Memory B cell (primary cell): ENCODE measurements around the gene ABHD16A.
A peak's percentile ranks its signal among the peaks of the same experiment; 100 is the strongest.

ENCODE experiments used
- ATAC-seq: fragments of 150-1000 bp; cut with Tn5 transposase; 2 replicates; pipeline ENCODE4 v1.10.0; 2021; ENCODE audit warnings: low read depth, mild to moderate bottlenecking, moderate library complexity
- DNase-seq, 2 donors: peaks; one replicate each; pipeline ENCODE4 v3.0.0; 2022; ENCODE audit warnings: low spot score in 2 of 2
- H3K27ac Mint-ChIP-seq: one replicate; pipeline ENCODE4 v1.8.0; 2022; ENCODE audit warnings: mild to moderate bottlenecking, moderate library complexity, mixed read lengths
- H3K27me3 Mint-ChIP-seq: one replicate; pipeline ENCODE4 v1.8.0; 2022; ENCODE audit warnings: mixed read lengths
- H3K36me3 Mint-ChIP-seq: one replicate; pipeline ENCODE4 v1.8.0; 2022; ENCODE audit warnings: mild to moderate bottlenecking, mixed read lengths
- H3K4me1 Mint-ChIP-seq: one replicate; pipeline ENCODE4 v1.8.0; 2022; ENCODE audit warnings: mixed read lengths
- H3K4me3 Mint-ChIP-seq: one replicate; pipeline ENCODE4 v1.8.0; 2022; ENCODE audit warnings: mild to moderate bottlenecking, moderate library complexity, mixed read lengths
- H3K9me3 Mint-ChIP-seq: one replicate; pipeline ENCODE4 v1.8.0; 2022; ENCODE audit warnings: mixed read lengths

ABHD16A gene

DNA sequence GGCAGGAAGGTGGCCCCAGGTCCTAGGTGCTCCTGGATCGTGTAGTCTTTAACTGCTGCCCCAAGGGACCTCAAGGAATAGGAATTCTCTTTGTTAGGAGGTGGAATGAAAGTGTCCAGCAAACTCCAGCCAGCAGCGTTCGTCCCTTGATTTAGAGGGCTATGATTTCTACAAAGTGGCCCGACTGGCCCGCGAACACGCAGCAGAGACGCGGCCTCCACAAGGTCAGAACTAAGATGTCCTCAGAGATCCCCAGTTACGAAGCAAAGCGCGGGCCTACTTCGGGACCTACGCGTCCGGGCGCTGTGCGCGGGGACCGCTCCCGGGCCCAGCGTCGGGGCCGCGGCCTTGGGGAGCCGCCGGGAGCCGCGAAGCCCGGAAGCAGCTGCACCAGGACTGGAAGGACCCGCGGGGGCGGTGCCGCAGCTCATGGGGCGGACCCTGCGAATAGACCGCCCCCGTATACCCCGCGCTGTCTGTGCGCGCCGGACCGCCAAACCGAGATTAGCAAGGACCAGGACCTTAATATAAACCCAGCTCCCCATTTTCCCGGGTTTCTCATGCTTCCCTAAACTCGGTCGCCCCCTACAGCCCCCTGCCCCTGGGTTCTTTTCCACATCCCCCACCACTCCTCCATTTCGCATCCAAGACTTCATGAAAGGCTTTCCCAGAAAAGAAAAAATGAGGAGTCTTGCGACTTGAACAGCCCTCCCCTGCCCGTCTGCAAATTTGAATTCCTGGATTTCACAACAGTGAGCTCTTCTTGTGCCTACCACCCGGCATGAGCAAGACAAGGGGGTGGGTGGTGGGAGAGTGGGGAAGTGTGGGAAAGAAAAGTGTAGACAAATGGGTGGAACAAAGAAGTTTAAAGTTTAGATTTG, 42.5 kb downstream of the ABHD16A start, which contains the start of gene C6orf47:
Gene C6orf47, minus strand, starts transcription at position 398 of the 881 bp plus-strand sequence. CDS start 831 bp downstream, outside the sequence.
- ATAC-seq (peak; percentile 59), DNase-seq (peak; percentile 43 to 69)
- Mint-ChIP-seq H3K27ac (peak within 1 kb of the TSS; percentile 87), H3K4me3 (peak within 1 kb of the TSS; percentile 94), H3K9me3 (no peaks in the 10 kb centered on the region), H3K36me3 (peaks cover 21% of the 10 kb centered on the region), H3K4me1 (peaks cover 69% of the 10 kb centered on the region), H3K27me3 (no peaks in the 10 kb centered on the region)

DNA sequence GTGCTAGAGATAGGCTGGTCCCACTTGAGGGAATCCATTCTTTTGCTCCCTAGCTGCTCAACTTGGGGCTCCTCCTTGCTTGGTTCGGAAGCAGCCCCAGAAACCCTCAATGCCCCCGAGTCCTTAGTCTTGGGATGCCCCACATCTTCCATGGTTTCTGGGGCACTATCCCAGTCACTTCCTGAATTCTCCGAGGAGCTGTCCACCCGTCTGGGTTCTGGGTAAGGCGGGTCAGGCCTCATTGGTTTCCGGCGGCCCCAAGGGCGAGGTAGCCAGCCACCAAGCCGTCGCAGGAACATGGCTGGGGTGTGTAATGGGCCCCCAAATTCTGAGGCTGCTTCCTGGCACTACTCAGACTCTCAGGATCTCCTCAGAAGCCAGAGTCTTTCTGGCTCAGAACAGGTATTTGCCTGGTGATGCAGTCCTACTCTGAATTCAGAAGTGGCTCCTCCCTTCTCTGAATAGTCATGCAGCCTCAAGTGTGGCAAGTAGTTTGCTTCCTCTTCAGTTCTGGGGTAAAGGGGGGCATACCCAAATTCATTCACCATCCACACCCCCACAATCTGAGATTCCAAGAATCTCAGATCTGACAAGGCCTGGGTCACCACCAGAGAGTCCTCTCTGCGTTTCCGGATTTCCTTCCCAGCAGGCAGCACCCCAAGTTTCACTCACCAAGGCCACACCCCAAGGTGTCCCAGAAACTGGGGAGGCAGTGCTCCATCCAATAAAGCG, 43.3 kb downstream of the ABHD16A start:
- H3K27me3 Mint-ChIP-seq: no peaks in the 10 kb centered on the region
- peak overlapping the region; percentile 94 for H3K4me3 Mint-ChIP-seq
- peaks cover 69% of the 10 kb centered on the region for H3K4me1 Mint-ChIP-seq
- DNase-seq (no peak), ATAC-seq (peak; percentile 62)
- peak overlapping the region; percentile 87 for H3K27ac Mint-ChIP-seq
- no peaks in the 10 kb centered on the region for H3K9me3 Mint-ChIP-seq
- peaks cover 23% of the 10 kb centered on the region for H3K36me3 Mint-ChIP-seq

DNA sequence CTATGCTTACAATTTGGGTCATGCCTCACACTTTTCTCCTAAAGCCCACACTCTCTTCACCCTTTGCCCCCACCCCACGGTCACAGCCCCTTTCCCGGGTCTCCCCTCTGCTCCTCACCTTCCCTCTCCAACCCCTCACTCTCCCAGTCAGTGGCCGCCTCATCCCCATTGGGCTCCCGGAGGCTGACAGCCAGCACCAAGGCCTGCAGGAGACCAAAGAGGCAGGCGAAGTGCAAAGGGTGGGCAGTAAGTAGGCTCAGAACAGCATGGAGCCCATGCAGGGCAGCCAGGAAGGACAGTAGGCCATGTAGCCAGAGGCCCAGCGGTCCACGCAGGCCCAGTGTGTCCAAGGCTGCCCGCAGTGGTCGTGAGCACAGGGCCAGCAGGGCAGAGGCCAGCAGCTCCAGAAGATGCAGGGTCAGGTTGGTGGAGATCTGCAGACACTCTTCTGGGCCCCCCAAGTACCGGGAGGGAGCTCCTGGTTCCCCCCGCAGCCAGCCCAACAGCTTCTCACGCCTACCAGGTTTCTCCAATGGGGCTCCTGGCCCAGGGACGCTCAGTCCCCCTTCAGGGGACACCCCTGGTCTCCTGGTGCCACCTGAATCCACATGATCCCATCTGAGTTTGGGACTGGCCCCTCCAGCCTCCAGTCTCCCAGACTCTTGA, 44.0 kb downstream of the ABHD16A start:
- Mint-ChIP-seq H3K27me3 (no peaks in the 10 kb centered on the region), H3K4me3 (peak overlapping the region; percentile 94), H3K27ac (peak overlapping the region; percentile 87), H3K36me3 (peaks cover 20% of the 10 kb centered on the region), H3K4me1 (peaks cover 62% of the 10 kb centered on the region), H3K9me3 (no peaks in the 10 kb centered on the region)
- DNase-seq (no peak), ATAC-seq (no peak)

DNA sequence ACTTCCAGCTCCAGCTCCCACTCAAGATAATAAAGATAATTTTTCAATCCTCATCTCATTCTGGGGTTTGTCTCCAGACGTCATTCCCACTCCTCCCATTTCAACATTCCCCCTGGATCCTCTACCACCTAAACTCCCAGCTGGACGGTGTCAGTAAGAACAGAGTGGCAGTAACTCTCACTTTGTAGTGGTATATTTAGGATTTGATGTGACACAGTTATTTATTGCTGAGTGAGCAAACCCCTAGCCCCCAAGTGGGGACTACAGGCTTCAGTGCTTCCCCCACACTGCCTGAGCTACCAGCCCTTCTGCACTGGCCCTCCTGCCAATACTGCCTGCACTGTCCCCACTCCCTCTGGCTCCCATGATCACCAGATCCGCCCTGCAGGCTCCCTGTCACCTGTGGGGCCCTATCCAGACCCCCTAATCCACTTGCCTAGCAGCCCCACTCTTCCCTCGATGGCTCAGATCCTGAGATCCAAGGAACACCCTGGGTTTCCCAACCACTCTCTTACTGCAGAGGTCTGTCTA, 44.9 kb downstream of the ABHD16A start:
- Mint-ChIP-seq H3K4me1 (peaks cover 53% of the 10 kb centered on the region), H3K27me3 (no peaks in the 10 kb centered on the region), H3K4me3 (peak overlapping the region; percentile 4), H3K36me3 (peaks cover 18% of the 10 kb centered on the region), H3K27ac (no peak overlapping the region), H3K9me3 (no peaks in the 10 kb centered on the region)
- DNase-seq (no peak), ATAC-seq (no peak)

GRCh38 chr6:31657406-31658157, 45.5 kb downstream of the ABHD16A start:
- H3K4me1 Mint-ChIP-seq: peaks cover 54% of the 10 kb centered on the region
- H3K36me3 Mint-ChIP-seq: peaks cover 17% of the 10 kb centered on the region
- ATAC-seq: no peak
- no peak overlapping the region for H3K4me3 Mint-ChIP-seq
- H3K27ac Mint-ChIP-seq: no peak overlapping the region
- DNase-seq: no peak
- H3K27me3 Mint-ChIP-seq: no peaks in the 10 kb centered on the region
- no peaks in the 10 kb centered on the region for H3K9me3 Mint-ChIP-seq

- H3K9me3 Mint-ChIP-seq: no peaks in the 10 kb centered on the region
- H3K36me3 Mint-ChIP-seq: peaks cover 17% of the 10 kb centered on the region
- H3K27ac Mint-ChIP-seq: peak within 1 kb of the TSS; percentile 39
- H3K4me3 Mint-ChIP-seq: no peak within 1 kb of the TSS
- no peak for ATAC-seq
- no peak for DNase-seq
- H3K27me3 Mint-ChIP-seq: no peaks in the 10 kb centered on the region
- H3K4me1 Mint-ChIP-seq: peaks cover 53% of the 10 kb centered on the region
These were observed 47.5 kb downstream of the ABHD16A start, which contains the start of gene APOM for GRCh38 chr6:31655349-31656237. APOM (plus strand) TSS chr6:31655894; CDS start chr6:31655967, 73 bp downstream.

- Mint-ChIP-seq H3K4me1 (peaks cover 47% of the 10 kb centered on the region), H3K36me3 (peaks cover 19% of the 10 kb centered on the region), H3K4me3 (no peak overlapping the region), H3K9me3 (no peaks in the 10 kb centered on the region), H3K27ac (no peak overlapping the region), H3K27me3 (no peaks in the 10 kb centered on the region)
- no peak for ATAC-seq
- no peak for DNase-seq
These were observed 48.4 kb downstream of the ABHD16A start for GRCh38 chr6:31654574-31655348.

- no peak for DNase-seq
These were observed 50.0 kb downstream of the ABHD16A start for GRCh38 chr6:31652925-31653724.

DNA sequence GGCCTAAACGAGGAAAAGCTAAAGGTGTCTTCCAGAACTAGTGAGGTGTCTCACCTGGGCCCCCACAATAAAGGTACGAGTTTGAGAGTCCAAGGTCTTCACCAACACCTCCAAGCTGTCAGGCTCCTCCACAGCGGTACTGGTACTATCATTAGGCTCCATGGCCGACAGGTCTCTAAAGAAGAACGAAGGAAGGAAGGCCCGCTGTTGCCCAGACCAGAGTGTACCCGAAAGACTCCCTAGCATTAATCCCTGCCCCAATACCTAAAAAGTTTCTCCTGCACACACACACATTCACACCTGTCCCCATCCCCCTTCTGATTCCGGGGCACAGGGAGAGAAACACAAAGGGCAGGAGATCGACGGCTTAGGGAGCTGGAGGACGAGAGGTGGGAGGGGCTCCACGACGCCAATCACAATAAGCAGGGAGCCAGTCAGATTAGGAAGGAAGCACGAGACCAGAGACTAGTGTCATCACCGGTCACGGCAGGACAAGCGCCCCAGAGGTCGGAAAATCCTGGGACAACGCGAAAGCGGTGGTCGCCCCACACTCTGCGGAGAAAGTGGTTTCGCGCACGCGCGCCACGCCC, 51.4 kb downstream of the ABHD16A start:
- Mint-ChIP-seq H3K27ac (peak overlapping the region; percentile 99), H3K27me3 (no peaks in the 10 kb centered on the region), H3K36me3 (peaks cover 26% of the 10 kb centered on the region), H3K4me1 (peaks cover 28% of the 10 kb centered on the region), H3K9me3 (no peaks in the 10 kb centered on the region), H3K4me3 (peak overlapping the region; percentile 88)
- no peak for DNase-seq
- ATAC-seq: no peak

More at GRCh38 chr6:31652925-31653724, 50.0 kb downstream of the ABHD16A start:
- Mint-ChIP-seq H3K36me3 (peaks cover 26% of the 10 kb centered on the region), H3K4me1 (peaks cover 35% of the 10 kb centered on the region), H3K4me3 (peak overlapping the region; percentile 88), H3K9me3 (no peaks in the 10 kb centered on the region), H3K27me3 (no peaks in the 10 kb centered on the region), H3K27ac (peak overlapping the region; percentile 99)
- ATAC-seq: peak; percentile 67

GRCh38 chr6:31645325-31645724, 57.8 kb downstream of the ABHD16A start:
- Mint-ChIP-seq H3K36me3 (peaks cover 28% of the 10 kb centered on the region), H3K27me3 (no peaks in the 10 kb centered on the region), H3K27ac (no peak overlapping the region)

GRCh38 chr6:31643818-31644454, 59.2 kb downstream of the ABHD16A start:
- no peaks in the 10 kb centered on the region for H3K27me3 Mint-ChIP-seq
- no peak overlapping the region for H3K4me3 Mint-ChIP-seq
- ATAC-seq: no peak
- H3K27ac Mint-ChIP-seq: no peak overlapping the region
- no peaks in the 10 kb centered on the region for H3K4me1 Mint-ChIP-seq
- no peak for DNase-seq
- peaks cover 25% of the 10 kb centered on the region for H3K36me3 Mint-ChIP-seq
- H3K9me3 Mint-ChIP-seq: no peaks in the 10 kb centered on the region

More at GRCh38 chr6:31645325-31645724, 57.8 kb downstream of the ABHD16A start:
- Mint-ChIP-seq H3K4me1 (peaks cover 3% of the 10 kb centered on the region), H3K4me3 (no peak overlapping the region), H3K9me3 (no peaks in the 10 kb centered on the region)
- ATAC-seq: no peak
- no peak for DNase-seq
